NCI-H1092 (cell line): ENCODE results near the gene EPG5.
"Not testable (repeated sequence)": the region's sequence is repeated elsewhere in the genome, so short reads cannot be mapped to it uniquely, and the experiment has no call there.

ENCODE experiments used
- DNase-seq: peaks from one replicate; lab custom pipeline; 2025; lab: John Stamatoyannopoulos, UW

The EPG5 gene

GRCh38 chr18:45837283-45838070, 129.7 kb downstream of the EPG5 start:
- DNase-seq: peak; percentile 44

GRCh38 chr18:45836242-45837205, 130.6 kb downstream of the EPG5 start:
- DNase-seq: no peak

- no peak for DNase-seq
Measured at GRCh38 chr18:45835057-45835636, 132.0 kb downstream of the EPG5 start.

GRCh38 chr18:45834306-45834705, 132.8 kb downstream of the EPG5 start:
- peak; percentile 7 for DNase-seq

GRCh38 chr18:45833846-45834245, 133.3 kb downstream of the EPG5 start:
- no peak for DNase-seq

- DNase-seq: no peak
Measured at GRCh38 chr18:45830917-45831316, 136.2 kb downstream of the EPG5 start.

GRCh38 chr18:45829855-45830254, 137.3 kb downstream of the EPG5 start:
- DNase-seq: no peak

- DNase-seq: no peak
Measured at GRCh38 chr18:45828917-45829811, 138.0 kb downstream of the EPG5 start.

- not testable (repeated sequence) for DNase-seq
Measured at GRCh38 chr18:45826716-45827115, 140.4 kb downstream of the EPG5 start.

- DNase-seq: no peak
Measured at GRCh38 chr18:45826084-45826483, 141.0 kb downstream of the EPG5 start.

- DNase-seq: no peak
Measured at GRCh38 chr18:45825258-45826044, 141.7 kb downstream of the EPG5 start, which contains the start of gene SIGLEC15. TSS of gene SIGLEC15 (plus strand) at chr18:45825675. CDS start at chr18:45825729, 54 bp downstream.

GRCh38 chr18:45821711-45822110, 145.4 kb downstream of the EPG5 start:
- no peak for DNase-seq

GRCh38 chr18:45821026-45821425, 146.1 kb downstream of the EPG5 start:
- DNase-seq: no peak

GRCh38 chr18:45820106-45820745, 146.9 kb downstream of the EPG5 start:
- no peak for DNase-seq

GRCh38 chr18:45818765-45819164, 148.4 kb downstream of the EPG5 start:
- not testable (repeated sequence) for DNase-seq

- no peak for DNase-seq
Measured at GRCh38 chr18:45817543-45817942, 149.6 kb downstream of the EPG5 start.

GRCh38 chr18:45814733-45815132, 152.4 kb downstream of the EPG5 start:
- DNase-seq: not testable (repeated sequence)

GRCh38 chr18:45807144-45807543, 160.0 kb downstream of the EPG5 start:
- DNase-seq: not testable (repeated sequence)

GRCh38 chr18:45806226-45806625, 160.9 kb downstream of the EPG5 start:
- no peak for DNase-seq

- DNase-seq: no peak
Measured at GRCh38 chr18:45805551-45805950, 161.6 kb downstream of the EPG5 start.
